ENCODE data around the gene HRH3.
A peak's percentile ranks its signal among the peaks of the same experiment; 100 is the strongest.

HRH3 gene

GRCh38 chr20:62197801-62198200, 22.3 kb downstream of the HRH3 start:
- ATAC-seq (no peak), DNase-seq (no peak)

- DNase-seq (no peak), ATAC-seq (no peak)
These were observed 22.8 kb downstream of the HRH3 start for GRCh38 chr20:62197311-62197710.

- no peak for DNase-seq
- no peak for ATAC-seq
These were observed 23.8 kb downstream of the HRH3 start for GRCh38 chr20:62196286-62196685.

DNA sequence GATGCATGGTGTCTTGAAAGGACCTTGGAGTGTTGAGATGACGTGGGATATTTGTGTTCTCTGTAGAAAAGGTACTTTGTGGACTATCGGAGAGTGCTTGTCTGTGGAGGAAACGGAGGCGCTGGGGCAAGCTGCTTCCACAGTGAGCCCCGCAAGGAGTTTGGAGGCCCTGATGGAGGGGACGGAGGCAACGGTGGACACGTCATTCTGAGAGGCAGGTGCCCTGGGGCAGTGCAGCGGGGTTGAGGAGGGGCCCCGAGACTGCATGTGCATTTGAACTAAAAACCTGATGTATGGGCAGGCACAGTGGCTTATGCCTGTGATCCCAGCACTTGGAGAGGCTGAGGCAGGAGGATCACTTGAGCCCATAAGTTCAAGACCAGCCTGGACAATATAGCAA, 24.3 kb downstream of the HRH3 start:
- ATAC-seq (no peak), DNase-seq (no peak)

DNA sequence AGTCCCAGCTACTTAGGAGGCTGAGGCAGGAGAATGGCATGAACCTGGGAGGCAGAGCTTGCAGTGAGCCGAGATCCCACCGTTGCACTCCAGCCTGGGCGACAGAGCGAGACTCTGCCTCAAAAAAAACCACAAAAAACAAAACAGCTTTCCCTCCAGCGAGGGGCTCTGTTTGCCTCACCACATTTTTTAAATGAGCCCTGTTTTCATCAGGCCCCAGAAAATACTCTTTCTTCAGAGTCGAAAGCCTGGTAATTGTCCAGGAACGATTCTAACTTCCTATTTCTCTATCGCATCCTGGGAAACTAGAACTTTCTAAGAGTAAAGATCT, 25.0 kb downstream of the HRH3 start:
- no peak for ATAC-seq
- no peak for DNase-seq

DNA sequence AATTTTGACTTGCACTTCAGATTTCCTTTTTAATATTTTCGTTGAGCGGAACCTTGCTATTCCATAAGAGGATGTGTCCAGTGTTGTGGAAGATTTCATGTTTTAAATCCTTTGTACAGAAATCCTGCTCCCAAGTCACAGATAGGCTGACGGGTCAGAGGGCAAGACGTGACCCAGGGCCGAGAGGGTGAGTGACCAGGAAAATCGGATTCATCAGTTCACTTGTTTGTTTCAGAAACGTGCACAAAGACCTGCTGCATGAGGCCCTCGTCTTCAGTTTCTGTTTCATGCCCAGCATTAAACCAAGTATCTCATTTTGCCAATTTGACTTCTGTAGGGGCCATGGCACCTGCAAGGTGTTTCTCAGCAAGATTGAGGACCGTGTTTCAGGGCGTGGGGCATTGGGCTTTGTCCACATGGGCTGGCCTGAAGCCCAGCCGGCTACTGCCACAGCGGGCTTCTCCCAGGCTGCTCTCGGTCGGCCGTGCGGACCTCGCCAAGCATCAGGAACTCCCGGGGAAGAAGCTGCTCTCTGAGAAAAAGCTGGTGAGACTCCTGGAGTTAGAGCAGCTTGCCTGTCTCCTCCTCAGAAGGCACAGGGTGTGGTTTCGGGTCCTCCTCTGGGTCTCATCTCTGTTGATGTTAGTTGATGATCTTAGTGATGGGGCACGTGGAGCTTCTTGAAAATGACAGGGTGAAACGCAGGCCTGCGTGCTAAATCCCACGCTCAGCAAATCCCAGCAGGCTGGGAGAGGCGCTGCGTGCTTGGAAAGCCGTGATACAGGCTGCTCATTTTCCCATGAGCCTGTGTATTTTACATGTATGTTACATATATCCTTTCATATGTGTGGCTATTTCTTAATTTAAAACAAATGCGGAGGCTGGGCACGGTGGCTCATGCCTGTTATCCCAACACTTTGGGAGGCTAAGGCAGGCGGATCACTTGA, 26.7 kb downstream of the HRH3 start:
- DNase-seq, result no peak
- ATAC-seq, result no peak

GRCh38 chr20:62192635-62193034, 27.4 kb downstream of the HRH3 start:
- DNase-seq, result no peak

DNA sequence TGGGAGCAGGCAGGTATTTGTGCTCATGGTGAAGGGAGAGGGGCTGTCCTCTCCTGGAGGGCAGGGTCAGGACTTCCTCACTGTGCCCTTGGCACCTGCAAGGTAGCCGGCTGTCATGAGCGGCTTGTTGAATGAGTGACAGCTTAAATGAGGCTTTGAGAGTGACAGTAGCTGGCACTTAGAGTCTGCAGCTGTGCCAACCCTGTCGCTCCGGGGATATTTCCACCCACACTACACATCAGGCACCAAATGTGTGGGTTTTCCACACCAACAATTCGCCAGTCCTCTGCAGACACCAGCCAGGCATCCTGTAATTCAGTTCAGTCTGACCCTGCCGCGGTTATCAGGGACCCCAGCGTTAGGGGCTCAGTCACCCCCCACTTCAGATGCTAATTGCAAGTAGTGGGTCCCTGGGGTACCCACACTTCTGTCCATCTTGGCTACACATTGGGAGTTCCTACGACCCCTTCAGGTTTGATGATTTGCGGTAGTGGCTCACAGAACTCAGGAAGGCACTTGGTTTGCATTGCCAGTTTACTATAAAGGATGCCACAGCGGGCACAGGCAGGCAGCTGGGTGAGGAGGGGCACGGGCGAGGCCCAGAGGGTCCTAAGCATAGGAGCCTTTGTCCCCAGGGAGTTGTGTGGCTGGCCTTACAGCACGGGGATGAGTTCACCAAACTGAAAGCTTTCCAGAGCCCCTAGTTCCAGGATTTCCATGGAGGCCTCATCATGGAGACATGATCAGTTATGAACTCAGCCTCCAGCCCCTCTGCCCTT, 28.1 kb downstream of the HRH3 start:
- no peak for ATAC-seq

More at GRCh38 chr20:62192635-62193034, 27.4 kb downstream of the HRH3 start:
- ATAC-seq, result no peak

GRCh38 chr20:62190639-62191411, 29.3 kb downstream of the HRH3 start:
- no peak for DNase-seq
- ATAC-seq, result no peak

More for the DNA sequence above, 28.1 kb downstream of the HRH3 start:
- DNase-seq, result no peak

DNA sequence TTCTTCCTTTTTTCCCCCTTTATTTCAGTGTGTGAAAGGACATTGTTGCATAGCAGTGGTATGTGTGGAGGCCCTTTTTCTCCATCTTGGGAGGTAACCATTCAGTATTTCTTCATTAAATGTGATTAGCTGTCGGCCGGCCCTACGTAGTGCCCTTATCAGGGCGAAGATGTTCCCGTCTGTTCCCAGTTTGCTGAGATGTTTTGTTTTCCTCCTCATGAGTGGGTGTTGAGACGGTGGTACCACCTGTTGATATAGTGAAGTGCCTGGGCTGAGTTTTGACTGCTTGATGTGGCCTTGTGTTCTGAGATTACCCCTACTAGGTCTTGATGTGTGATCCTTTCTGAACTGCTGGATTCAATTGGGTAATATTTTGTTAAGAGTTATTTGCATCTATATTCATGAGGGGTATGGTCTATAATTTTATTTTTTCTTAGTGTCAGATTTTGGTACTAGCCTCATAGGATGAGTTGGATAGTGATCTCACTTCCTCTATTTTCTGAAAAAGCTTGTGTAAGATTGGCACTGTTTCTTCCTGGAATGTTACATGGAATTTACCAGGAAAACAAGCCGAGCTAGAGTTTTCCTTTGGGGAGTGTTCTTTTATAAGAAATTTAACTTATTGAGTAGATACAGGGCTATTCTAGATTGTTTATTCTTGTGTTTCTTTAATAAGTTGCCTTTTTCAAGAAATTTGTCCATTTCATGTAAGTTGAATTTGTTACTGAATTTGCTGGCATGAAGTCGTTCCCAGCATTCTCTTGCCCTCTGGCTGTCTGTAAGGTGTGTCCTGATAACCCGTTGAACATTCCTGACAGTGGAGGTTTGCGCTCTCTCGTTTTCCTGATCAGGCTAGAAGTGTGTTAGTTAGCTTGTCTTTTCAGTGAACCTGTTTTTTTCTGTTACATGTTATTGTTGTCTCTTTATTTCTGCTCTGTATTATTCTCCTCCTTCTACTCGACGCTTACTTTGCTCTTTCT, 32.9 kb downstream of the HRH3 start:
- no peak for ATAC-seq

DNA sequence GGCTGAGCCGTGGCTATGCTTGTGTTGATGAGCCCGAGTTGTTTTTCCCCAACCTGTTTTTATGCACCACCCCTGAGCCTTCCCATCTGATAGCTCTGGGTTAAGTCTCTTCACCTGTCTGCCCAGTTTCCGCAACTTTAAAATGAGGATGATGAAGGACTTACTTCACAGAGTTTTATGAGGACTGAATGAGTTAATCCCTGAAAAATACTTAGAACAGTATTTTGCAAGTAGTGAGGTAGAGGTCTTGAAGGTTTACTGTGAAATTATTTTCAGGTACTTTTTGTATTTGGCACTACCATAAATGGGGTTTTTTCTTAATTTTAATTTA, 34.0 kb downstream of the HRH3 start:
- ATAC-seq, result no peak

More for the DNA sequence above, 32.9 kb downstream of the HRH3 start:
- no peak for DNase-seq

GRCh38 chr20:62183426-62184142, 36.5 kb downstream of the HRH3 start:
- DNase-seq (no peak), ATAC-seq (no peak)

More for the DNA sequence above, 34.0 kb downstream of the HRH3 start:
- DNase-seq, result no peak

GRCh38 chr20:62182469-62183425, 37.3 kb downstream of the HRH3 start, which contains the start of gene MTG2:
MTG2 (plus strand) TSS chr20:62183028; CDS start chr20:62193421, 10,393 bp downstream.
- DNase-seq, result peak; percentile 95
- ATAC-seq, result peak; percentile 96

GRCh38 chr20:62181808-62182207, 38.3 kb downstream of the HRH3 start:
- no peak for ATAC-seq

GRCh38 chr20:62179162-62179504, 40.9 kb downstream of the HRH3 start:
- DNase-seq (no peak), ATAC-seq (no peak)

More at GRCh38 chr20:62181808-62182207, 38.3 kb downstream of the HRH3 start:
- no peak for DNase-seq

GRCh38 chr20:62178316-62179161, 41.5 kb downstream of the HRH3 start:
- ATAC-seq (no peak), DNase-seq (no peak)

DNA sequence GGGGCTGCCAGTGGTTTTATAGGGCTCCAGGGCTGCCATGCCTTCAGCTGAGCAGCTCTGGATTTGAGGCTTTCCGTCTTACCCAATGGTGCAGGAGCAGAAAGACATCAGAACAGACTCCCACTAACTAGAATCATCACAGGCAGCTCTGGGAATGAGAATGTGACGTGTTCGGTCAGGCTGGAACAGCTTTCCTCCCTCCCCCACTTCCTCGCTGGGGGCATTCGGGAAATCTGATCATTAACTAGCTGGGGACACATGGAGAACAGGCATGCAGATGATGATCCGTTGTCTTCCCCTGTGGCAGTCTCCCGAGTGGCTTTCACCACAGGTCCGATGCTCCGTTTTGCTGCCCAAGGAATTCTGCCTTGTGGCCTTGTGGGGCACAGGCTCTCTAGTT, 42.8 kb downstream of the HRH3 start:
- DNase-seq (no peak), ATAC-seq (no peak)

GRCh38 chr20:62176866-62177265, 43.2 kb downstream of the HRH3 start:
- ATAC-seq (no peak), DNase-seq (no peak)

All from stimulated activated naive CD8-positive, alpha-beta T cell treated with anti-CD3 and anti-CD28 coated beads, Interleukin-15, Interleukin-2, amounts not matched to agents 100 U/mL and 50 U/mL, for 24 hours (primary cell).